IPS-18c (cell line): Measurements from ENCODE around the gene NAALADL2.

Experiments
- H3K4me3 ChIP-seq: 2 replicates; pipeline ENCODE4 v1.7.0; 2013; ENCODE audit warnings: low read depth, mild to moderate bottlenecking, low read length, moderate library complexity; ENCODE audit not compliant: insufficient read depth
- H3K9me3 ChIP-seq: one replicate; pipeline ENCODE4 v1.6.1; 2013; ENCODE audit warnings: mild to moderate bottlenecking, low read length, moderate library complexity; ENCODE audit not compliant: control insufficient read depth, insufficient read depth

NAALADL2 gene

GRCh38 chr3:174951034-174951433, 91.9 kb downstream of the NAALADL2 start:
- Histone ChIP-seq H3K4me3 (no peak overlapping the region), H3K9me3 (no peaks in the 10 kb centered on the region)

GRCh38 chr3:174951498-174952005, 92.4 kb downstream of the NAALADL2 start:
- H3K4me3 ChIP-seq, result no peak overlapping the region
- no peaks in the 10 kb centered on the region for H3K9me3 ChIP-seq

- Histone ChIP-seq H3K4me3 (no peak overlapping the region), H3K9me3 (no peaks in the 10 kb centered on the region)
Observed at GRCh38 chr3:174953068-174953467, 93.9 kb downstream of the NAALADL2 start.

GRCh38 chr3:174955513-174956016, 96.4 kb downstream of the NAALADL2 start:
- H3K9me3 ChIP-seq, result no peaks in the 10 kb centered on the region
- no peak overlapping the region for H3K4me3 ChIP-seq

- Histone ChIP-seq H3K9me3 (no peaks in the 10 kb centered on the region), H3K4me3 (no peak overlapping the region)
Observed at GRCh38 chr3:174957081-174957480, 97.9 kb downstream of the NAALADL2 start.

- Histone ChIP-seq H3K4me3 (no peak overlapping the region), H3K9me3 (no peaks in the 10 kb centered on the region)
Observed at GRCh38 chr3:174957551-174958001, 98.4 kb downstream of the NAALADL2 start.

- no peak overlapping the region for H3K4me3 ChIP-seq
- no peaks in the 10 kb centered on the region for H3K9me3 ChIP-seq
Observed at GRCh38 chr3:174958671-174959328, 99.7 kb downstream of the NAALADL2 start.

- no peaks in the 10 kb centered on the region for H3K9me3 ChIP-seq
- H3K4me3 ChIP-seq, result no peak overlapping the region
Observed at GRCh38 chr3:174959556-174960065, 100.5 kb downstream of the NAALADL2 start.

- H3K4me3 ChIP-seq, result no peak overlapping the region
- peaks cover 2% of the 10 kb centered on the region for H3K9me3 ChIP-seq
Observed at GRCh38 chr3:174960898-174961297, 101.8 kb downstream of the NAALADL2 start.

GRCh38 chr3:174973465-174973864, 114.3 kb downstream of the NAALADL2 start:
- no peak overlapping the region for H3K4me3 ChIP-seq
- H3K9me3 ChIP-seq, result no peaks in the 10 kb centered on the region

- H3K4me3 ChIP-seq, result no peak overlapping the region
- no peaks in the 10 kb centered on the region for H3K9me3 ChIP-seq
Observed at GRCh38 chr3:174986685-174987084, 127.6 kb downstream of the NAALADL2 start.

GRCh38 chr3:175001091-175001490, 142.0 kb downstream of the NAALADL2 start:
- Histone ChIP-seq H3K4me3 (no peak overlapping the region), H3K9me3 (no peaks in the 10 kb centered on the region)

GRCh38 chr3:175002732-175003143, 143.6 kb downstream of the NAALADL2 start:
- Histone ChIP-seq H3K9me3 (no peaks in the 10 kb centered on the region), H3K4me3 (no peak overlapping the region)

- no peaks in the 10 kb centered on the region for H3K9me3 ChIP-seq
- no peak overlapping the region for H3K4me3 ChIP-seq
Observed at GRCh38 chr3:175003590-175003989, 144.5 kb downstream of the NAALADL2 start.

GRCh38 chr3:175005193-175005592, 146.1 kb downstream of the NAALADL2 start:
- no peak overlapping the region for H3K4me3 ChIP-seq
- H3K9me3 ChIP-seq, result no peaks in the 10 kb centered on the region

- Histone ChIP-seq H3K9me3 (no peaks in the 10 kb centered on the region), H3K4me3 (no peak overlapping the region)
Observed at GRCh38 chr3:175005881-175006280, 146.7 kb downstream of the NAALADL2 start.

GRCh38 chr3:175007306-175007705, 148.2 kb downstream of the NAALADL2 start:
- Histone ChIP-seq H3K9me3 (no peaks in the 10 kb centered on the region), H3K4me3 (no peak overlapping the region)

GRCh38 chr3:175009295-175009694, 150.2 kb downstream of the NAALADL2 start:
- no peaks in the 10 kb centered on the region for H3K9me3 ChIP-seq
- no peak overlapping the region for H3K4me3 ChIP-seq
